OCI-LY3 (cell line): ENCODE measurements around the gene WDR59.
"Not testable (repeated sequence)": the region's sequence is repeated elsewhere in the genome, so short reads cannot be mapped to it uniquely, and the experiment has no call there.

Experiments
- CTCF ChIP-seq: fragments of 200-600, 300-600 bp; sonication (generic); IDR thresholded peaks from 2 replicates; pipeline ENCODE4 v1.5.1; 2014; ENCODE audit warnings: antibody characterized with exemption, low read length, low read depth
- EZH2phosphoT487 ChIP-seq: fragments of 200-600 bp; shearing (Covaris generic); IDR thresholded peaks from 2 replicates; pipeline ENCODE4 v1.6.1; 2018; ENCODE audit warnings: antibody characterized with exemption, mixed run types, low read depth

GRCh38 chr16:74843381-74844035, 141.4 kb downstream of the WDR59 start:
- not testable (repeated sequence) for TF ChIP-seq CTCF, EZH2phosphoT487
